8988T (cell line): ENCODE measurements around the gene LDLRAD4.
"Not testable (repeated sequence)": the region's sequence is repeated elsewhere in the genome, so short reads cannot be mapped to it uniquely, and the experiment has no call there.

ENCODE experiments used
- DNase-seq: peaks from one replicate; pipeline ENCODE4 v3.0.0; 2011

Gene LDLRAD4

GRCh38 chr18:13658436-13659204 lies 440.1 kb downstream of the LDLRAD4 start:
- DNase-seq = no peak

- no peak for DNase-seq
Observed at GRCh38 chr18:13660510-13660909, 441.9 kb downstream of the LDLRAD4 start.

GRCh38 chr18:13661051-13661778 lies 442.7 kb downstream of the LDLRAD4 start:
- DNase-seq = no peak

GRCh38 chr18:13661779-13662256 lies 443.3 kb downstream of the LDLRAD4 start:
- no peak for DNase-seq

- no peak for DNase-seq
Observed at GRCh38 chr18:13672657-13673056, 454.1 kb downstream of the LDLRAD4 start.

GRCh38 chr18:13676471-13676870 lies 457.9 kb downstream of the LDLRAD4 start:
- DNase-seq = no peak

GRCh38 chr18:13677350-13677749 lies 458.8 kb downstream of the LDLRAD4 start:
- not testable (repeated sequence) for DNase-seq

GRCh38 chr18:13680612-13681011 lies 462.1 kb downstream of the LDLRAD4 start:
- no peak for DNase-seq

- DNase-seq = no peak
Observed at GRCh38 chr18:13681701-13682100, 463.1 kb downstream of the LDLRAD4 start.

- no peak for DNase-seq
Observed at GRCh38 chr18:13684546-13684945, 466.0 kb downstream of the LDLRAD4 start.

GRCh38 chr18:13688191-13689136 lies 469.9 kb downstream of the LDLRAD4 start:
- DNase-seq = no peak

GRCh38 chr18:13690060-13690459 lies 471.5 kb downstream of the LDLRAD4 start:
- DNase-seq = not testable (repeated sequence)

- DNase-seq = not testable (repeated sequence)
Observed at GRCh38 chr18:13695337-13695736, 476.8 kb downstream of the LDLRAD4 start.

- DNase-seq = no peak
Observed at GRCh38 chr18:13696961-13697360, 478.4 kb downstream of the LDLRAD4 start.

- no peak for DNase-seq
Observed at GRCh38 chr18:13700153-13700552, 481.6 kb downstream of the LDLRAD4 start.
